HG02588 (cell line): ENCODE measurements around the gene STK10.
"Not testable (repeated sequence)": the region's sequence is repeated elsewhere in the genome, so short reads cannot be mapped to it uniquely, and the experiment has no call there.

Source experiments
- ATAC-seq: cut with Tn5 transposase; IDR thresholded peaks from one replicate; pipeline ENCODE4 v1.9.1; 2021; ENCODE audit warnings: mild to moderate bottlenecking, moderate library complexity; ENCODE audit not compliant: unreplicated experiment

Gene STK10

GRCh38 chr5:172167895-172168294 lies 20.1 kb downstream of the STK10 start:
- no peak for ATAC-seq

GRCh38 chr5:172166030-172166826 lies 21.8 kb downstream of the STK10 start:
- ATAC-seq, result no peak

- peak; percentile 86 for ATAC-seq
Observed at GRCh38 chr5:172165465-172165864, 22.6 kb downstream of the STK10 start.

DNA sequence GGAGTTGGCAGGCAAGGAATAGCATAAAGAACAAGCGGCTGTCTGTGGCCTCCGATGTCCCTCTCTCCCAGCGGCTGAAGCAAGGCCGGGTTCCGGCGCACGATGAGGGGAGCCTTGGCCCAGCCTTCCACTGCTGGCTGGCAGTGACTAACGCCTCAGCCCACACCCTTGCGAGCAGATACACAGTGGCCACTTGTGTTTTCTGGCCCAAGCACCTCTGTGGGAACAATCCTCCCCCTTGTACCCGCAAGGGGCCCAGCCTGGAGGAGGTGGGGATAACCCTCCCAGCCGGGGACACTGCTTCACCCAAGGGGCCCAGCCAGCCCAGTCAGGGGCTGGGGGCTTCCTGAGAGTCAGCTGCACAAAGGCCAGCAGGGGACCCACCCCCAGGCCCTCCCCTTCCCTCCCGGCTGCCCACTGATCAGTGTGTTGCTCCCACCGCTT lies 23.2 kb downstream of the STK10 start:
- no peak for ATAC-seq

GRCh38 chr5:172163346-172163745 lies 24.7 kb downstream of the STK10 start:
- ATAC-seq, result no peak

DNA sequence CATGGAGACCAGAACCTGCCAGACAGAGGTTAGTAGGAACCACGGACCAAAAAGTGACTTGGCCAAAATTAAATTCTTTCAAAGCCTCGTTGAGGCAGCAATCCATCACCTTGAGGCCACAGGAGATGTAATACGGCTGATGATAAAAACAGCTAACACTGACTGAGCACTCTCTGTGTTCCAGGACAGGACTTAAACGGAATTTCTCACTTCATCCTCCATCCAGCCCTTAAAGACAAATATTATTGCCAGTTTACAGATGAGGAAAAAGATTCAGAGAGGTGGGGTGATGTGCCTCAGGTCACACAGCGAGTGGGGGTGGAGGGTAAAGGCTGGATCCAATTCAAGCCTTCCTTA lies 25.1 kb downstream of the STK10 start:
- no peak for ATAC-seq

DNA sequence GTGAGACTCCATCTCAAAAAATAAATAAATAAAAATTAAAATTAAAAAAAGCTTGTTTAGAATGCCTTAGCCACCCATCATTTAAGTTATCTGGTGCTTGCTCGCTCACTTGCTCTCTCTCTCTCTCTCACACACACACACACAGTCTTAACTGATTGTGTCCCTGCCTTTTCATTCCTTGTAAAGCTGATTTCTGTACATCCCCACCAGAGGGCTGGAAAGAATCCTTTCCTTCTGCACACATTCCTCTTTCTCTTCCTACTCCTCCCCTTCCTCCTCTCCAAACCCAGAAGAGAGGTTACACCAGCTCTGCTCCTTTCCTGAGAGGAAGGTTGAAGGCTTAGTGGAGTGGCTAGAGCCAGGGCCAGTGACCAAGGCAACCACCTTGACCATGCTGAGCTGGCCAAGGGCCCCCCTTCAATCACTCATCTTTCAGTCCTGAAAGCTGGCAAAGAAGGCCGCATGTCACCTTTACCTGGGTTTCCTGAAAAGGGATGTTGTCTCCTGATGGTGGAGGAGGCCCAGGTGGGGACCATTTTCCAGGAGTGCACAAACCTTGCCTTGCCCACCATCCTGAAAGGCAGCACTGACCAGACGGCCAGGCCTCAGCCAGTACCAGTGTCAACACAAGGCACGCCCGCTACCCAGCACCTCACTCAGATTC lies 25.6 kb downstream of the STK10 start:
- ATAC-seq, result no peak

- ATAC-seq, result no peak
Observed at GRCh38 chr5:172160506-172160905, 27.5 kb downstream of the STK10 start.

GRCh38 chr5:172159016-172159415 lies 29.0 kb downstream of the STK10 start:
- no peak for ATAC-seq

DNA sequence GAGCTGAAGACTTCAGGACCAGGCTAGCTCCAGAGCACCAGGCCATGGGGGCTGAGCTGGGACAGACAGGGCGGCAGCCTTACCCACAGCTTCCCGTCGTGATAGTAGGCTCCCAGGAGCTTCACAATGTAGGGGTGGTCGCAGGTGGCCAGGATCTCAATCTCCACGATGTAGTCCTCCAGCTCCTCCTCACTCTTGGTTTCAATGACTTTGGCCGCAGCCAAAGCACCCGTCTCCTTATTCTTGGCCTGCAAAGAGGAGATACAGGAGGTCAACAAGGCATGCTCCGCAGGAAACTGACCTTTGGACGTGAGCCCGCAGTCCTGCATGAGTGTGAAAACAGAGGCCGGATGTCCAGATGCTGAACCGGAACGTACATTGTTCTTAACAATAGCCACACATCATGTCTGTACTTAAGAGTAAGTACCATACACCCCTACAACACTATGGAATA lies 31.5 kb downstream of the STK10 start:
- ATAC-seq, result no peak

DNA sequence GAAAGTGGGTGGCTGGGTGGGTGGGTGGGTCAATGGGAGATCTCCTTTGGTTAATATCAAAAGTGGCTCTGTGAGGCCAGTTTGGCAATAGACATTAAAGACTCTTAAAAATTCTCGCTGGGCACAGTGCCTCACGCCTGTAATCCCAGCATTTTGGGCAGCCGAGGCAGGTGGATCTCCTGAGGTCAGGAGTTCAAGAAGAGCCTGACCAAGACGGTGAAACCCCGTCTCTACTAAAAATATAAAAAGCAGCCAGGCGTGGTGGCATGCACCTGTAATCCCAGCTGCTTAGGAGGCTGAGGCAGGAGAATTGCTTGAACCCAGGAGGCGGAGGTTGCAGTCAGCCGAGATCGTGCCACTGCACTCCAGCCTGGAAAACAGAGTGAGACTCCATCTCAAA lies 32.9 kb downstream of the STK10 start:
- not testable (repeated sequence) for ATAC-seq

DNA sequence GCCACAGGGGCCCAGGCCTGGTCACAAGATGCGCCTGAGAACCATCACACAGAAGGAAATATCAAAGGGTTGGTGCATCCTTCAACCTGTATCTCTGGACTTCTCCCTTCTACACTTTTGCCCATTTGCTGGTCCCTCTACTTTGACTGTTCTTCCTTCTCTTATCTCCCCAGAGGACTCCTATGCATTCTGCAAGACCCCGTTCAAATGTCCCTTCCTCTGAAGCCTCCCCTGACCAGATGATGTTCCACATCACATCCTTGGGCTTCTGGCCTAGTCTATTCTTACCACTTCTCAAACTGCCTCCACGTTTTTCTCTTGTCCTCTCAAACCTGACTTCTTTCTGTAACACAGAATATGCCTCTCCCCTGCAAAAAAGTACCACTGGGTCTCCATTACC lies 34.3 kb downstream of the STK10 start:
- no peak for ATAC-seq

- no peak for ATAC-seq
Observed at GRCh38 chr5:172151661-172152210, 36.3 kb downstream of the STK10 start.

- ATAC-seq, result peak; percentile 68
Observed at GRCh38 chr5:172150514-172151425, 37.3 kb downstream of the STK10 start.

- not testable (repeated sequence) for ATAC-seq
Observed at GRCh38 chr5:172149481-172149880, 38.5 kb downstream of the STK10 start.

DNA sequence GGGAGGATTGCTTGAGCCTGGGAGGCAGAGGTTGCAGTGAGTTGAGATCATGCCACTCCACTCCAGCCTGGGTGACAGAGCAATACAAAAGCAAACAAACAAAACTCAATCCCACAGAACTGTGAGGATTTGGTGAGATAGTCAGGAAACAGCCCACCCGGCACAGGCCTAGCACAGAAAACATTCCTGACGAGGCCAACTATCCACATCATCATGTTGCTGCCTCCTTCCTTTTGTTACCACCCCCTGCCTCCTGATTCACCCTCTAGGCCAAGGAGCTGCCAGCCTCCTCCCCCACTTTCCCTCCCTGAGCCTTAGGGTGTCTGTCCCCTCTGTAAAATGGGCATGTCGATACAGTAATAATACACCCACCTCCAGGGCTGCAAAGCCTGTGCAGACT lies 39.0 kb downstream of the STK10 start:
- ATAC-seq, result no peak

DNA sequence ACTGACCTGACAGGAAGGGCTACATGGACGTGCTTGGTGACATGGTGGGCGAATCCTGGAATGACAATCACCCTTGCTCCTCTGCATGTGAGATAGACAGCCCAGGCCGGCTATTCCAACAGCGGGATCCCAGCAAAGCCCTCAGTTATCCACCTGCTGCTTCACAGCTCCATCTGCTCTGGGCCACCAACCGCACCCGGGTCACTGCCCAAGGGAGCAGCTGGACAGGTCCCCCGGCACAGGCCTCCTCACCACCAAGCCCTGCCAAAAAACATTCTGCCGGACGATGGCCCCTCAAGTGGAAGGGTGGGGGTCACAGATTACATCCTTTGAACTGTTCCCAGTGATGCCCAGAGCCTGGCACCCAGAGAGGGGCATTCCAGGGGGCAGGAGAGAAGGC lies 39.6 kb downstream of the STK10 start:
- no peak for ATAC-seq

GRCh38 chr5:172147857-172148256 lies 40.2 kb downstream of the STK10 start:
- ATAC-seq, result no peak

DNA sequence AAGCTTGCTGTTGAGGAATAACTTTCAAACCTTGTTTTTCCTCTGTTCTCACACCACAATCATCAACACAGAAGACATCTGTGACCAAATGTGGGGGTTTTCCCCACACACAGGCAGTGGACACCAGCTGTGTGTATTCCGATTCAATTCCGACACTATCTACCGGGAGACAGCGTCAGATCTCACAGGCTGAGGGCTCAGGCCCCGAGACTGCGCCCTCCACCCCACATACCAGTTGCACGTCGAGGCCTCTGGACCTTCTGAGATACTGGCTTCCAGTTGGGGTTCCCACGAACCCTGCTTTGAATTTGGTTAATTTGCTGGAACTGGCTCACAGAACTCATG lies 41.3 kb downstream of the STK10 start:
- ATAC-seq, result no peak

GRCh38 chr5:172145870-172146747 lies 41.9 kb downstream of the STK10 start:
- ATAC-seq, result no peak
